Inflammatory macrophage treated with lipopolysaccharide for 1 hour (primary cell): Measurements from ENCODE around the gene KCNS1.
A peak's percentile ranks its signal among the peaks of the same experiment; 100 is the strongest.

Experiments
- DNase-seq, 2 donors: peaks; one replicate each; pipeline ENCODE4 v3.0.0-alpha.2; 2020 to 2022

Gene KCNS1

DNA sequence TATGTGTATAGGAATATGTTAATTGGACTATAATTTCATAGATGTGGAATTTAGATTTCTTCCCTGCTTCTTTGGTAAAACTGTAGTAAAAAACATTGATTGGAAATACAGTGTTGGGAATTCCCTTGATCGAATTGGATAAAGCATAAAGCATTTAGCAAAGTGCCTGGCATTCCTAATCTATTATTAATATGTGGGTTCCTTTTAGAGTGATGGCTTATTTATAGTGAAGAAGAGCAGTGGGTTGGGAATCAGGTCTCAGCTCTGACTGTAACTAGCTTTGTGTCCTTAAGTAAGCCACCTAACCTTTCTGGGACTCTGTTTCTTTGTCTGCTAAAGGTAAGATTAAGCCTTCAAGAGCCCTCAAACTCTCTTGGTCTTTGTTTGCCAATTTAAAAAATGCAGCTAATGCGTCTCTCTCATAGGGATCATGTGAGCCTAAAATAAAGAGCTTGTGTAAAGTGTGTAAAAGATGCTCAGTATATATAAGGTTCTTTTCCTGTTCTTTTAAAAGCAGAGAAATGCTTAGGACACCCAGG is 53.3 kb downstream of the KCNS1 start:
- DNase-seq: no peak

DNA sequence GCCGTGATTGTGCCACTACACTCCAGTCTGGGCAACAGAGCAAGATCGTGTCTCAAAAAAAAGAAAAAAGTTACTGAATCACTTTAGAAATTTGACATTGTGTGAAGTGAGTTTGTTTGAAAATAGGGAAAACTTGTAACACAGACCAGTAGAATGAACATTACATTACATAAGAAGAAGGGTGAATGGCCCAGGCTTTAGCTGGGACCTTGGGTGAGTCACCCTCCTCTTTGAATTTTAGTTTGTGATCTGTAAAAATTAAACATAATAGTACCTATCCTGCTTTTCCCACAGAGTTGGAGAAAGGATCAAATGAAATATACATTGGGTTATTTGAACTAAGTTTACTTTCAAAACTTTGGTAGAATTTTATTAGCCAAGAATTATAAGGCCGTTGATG is 56.3 kb downstream of the KCNS1 start:
- no peak for DNase-seq

DNA sequence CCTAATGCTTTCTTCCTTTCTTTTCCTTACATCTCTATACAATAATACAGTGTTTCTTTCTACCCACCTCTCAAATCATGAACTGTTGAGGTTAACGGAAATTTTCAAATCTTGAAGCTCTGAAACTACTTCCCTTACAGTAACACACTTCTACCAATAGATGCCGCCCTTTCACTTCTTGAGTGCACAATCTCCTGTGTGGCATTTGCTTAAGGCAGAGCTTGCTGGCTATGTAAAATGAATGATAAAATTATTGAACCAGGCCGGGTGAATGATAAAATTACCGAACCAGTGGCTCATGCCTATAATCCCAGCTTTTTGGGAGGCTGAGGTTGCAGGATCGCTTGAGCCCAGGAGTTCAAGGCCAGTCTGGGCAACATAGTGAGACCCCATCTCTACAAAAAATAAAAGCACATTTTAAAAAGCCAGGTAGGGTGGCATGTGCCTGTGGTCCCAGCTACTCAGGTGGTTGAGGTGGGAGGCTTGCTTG is 56.8 kb downstream of the KCNS1 start:
- DNase-seq: peak; percentile 68 to 84

DNA sequence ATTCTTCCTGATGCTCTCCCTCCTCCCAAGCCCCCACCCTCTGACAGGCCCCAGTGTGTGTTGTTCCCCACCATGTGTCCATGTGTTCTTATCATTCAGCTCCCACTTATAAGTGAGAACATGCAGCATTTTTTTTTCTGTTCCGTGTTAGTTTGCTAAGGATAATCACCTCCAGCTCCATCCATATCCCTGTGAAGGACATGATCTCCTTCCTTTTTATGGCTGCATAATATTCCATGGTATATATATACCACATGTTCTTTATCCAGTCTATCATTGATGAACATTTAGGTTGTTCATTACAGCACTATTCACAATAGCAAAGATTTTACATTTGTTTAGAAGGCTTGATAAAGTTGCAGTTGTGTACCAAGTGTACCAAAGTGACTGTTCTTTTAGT is 57.9 kb downstream of the KCNS1 start:
- DNase-seq: no peak
